ENCODE results near the gene ASB16.
A peak's percentile ranks its signal among the peaks of the same experiment; 100 is the strongest.

ASB16 gene

DNA sequence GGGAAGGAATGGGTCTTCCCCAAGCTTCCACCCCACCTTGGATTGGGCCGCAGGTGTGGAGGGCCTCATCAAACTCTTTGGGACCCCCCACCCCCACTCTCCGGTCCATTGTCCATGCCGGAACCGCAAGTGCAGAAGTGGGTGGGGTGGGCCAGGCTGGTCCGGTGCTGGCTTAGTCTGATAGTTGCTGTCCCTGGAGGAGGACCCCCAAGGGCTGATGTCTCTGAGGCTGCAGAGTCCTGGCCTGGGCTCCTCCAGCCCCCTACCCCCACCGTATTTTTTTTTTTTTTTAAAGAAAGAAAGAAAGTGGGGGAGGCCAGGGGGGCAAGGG lies 36.3 kb downstream of the ASB16 start:
- no peak for DNase-seq (ENCODE audit: low read depth in 2 of 3, low spot score in 2 of 3)

DNA sequence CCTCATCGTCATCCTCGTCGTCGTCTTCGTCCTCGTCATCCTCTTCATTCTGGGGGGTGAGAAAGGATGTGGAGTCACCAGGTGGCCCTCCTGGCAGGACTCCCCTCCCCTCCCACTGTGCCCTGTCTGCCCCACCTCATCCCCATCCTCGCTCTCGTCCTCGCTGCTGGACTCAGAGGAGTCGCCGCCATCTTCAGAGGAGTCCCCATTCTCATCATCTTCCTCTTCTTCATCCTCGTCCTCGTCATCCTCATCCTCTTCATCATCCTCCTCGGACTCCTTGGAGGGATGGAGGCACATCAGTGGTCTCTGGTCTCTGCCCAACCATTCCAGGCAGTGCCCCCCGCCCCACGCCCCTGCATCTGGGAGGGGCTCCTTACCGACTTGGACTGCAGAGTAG lies 36.8 kb downstream of the ASB16 start:
- no peak for DNase-seq (ENCODE audit: low read depth in 2 of 3, low spot score in 2 of 3)

DNA sequence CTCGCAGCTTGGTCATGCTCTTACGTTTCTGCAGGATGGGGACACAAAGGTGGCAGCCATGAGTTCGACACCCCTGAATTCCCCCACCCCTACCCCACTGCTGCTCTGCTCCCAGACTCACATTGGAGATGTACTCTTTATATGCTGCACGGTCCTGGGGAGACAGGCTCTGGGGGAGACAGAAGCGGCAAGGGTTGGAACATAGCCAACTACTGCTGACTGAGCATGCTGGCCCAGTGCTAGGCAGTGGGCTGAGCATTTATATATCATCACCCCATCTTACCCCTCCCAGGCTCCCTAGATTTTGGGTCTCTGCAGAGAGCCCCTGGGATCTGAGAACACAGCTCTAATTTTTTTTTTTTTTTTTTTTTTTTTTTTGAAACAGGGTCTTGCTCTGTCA lies 37.2 kb downstream of the ASB16 start:
- DNase-seq (ENCODE audit: low read depth in 2 of 3, low spot score in 2 of 3) = no peak

DNA sequence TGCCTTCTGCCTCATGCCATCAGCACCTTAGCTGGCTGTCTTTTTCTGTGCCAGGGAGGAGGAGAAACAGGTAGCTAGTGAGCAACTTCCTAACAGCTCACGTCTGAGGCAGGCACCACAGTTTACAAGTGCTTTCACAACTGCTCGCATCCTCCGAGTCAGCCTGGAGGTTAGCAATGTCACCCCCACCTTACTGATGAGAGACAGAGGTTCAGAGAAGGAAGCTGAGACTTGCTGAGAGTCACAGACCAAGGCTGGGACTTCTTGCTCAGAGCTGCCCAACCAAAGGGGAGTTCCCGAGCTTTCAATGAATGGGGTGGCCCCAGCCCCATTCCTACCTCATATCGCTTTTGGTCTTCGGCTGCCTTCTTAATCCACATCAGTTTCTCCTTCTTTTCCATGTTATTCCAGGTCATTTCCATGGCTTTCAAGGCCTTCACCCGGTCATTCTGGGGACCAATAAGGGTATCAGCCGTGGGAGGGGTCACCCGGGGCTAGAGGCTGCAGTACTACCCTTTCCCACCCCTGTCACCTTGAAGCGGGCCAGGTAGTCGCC lies 39.4 kb downstream of the ASB16 start:
- no peak for DNase-seq (ENCODE audit: low read depth in 2 of 3, low spot score in 2 of 3)

DNA sequence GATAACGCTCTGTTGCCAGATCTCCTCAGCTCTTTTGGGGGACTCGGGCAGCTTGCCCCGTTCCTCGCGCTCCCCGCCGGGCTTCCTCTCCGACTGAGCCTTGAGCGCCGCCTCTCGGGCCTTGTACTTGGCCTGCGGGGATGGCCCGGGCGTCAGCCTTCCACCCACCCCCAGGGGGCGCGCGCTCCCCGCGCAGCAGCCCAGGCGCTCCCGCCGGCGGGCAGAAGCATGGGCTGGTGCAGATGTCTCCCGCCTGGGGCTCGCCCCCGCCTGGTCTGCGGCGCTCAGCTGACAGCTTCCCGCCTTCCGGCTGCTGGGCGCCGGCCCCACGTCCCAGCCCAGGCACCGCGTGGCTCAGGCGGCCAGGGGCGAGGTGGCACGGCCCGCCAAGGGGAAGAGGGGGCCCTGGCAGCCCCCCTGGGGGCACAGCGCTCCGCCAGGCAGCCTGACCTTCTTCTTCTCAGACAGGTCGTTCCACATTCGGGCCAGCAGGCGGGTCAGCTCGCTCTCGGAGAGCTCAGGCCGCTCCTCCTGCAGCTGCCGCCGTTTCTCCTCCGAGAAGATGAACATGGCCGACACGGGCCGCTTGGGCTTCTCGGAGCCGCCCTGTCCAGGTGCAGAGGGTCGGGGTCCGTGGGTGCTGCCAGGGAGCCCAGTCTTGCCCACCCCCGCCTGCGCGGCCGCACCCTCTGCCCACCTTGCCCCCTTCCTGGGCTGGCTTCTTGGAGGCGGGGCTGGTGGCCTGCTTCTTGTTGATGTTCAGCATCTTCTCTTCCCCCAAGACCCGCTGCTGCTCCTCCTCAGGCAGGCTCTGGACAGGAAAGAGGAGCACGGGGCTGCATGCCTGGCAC lies 40.1 kb downstream of the ASB16 start:
- DNase-seq (ENCODE audit: low read depth in 2 of 3, low spot score in 2 of 3) = peak; percentile 81 to 91 (median 84)

DNA sequence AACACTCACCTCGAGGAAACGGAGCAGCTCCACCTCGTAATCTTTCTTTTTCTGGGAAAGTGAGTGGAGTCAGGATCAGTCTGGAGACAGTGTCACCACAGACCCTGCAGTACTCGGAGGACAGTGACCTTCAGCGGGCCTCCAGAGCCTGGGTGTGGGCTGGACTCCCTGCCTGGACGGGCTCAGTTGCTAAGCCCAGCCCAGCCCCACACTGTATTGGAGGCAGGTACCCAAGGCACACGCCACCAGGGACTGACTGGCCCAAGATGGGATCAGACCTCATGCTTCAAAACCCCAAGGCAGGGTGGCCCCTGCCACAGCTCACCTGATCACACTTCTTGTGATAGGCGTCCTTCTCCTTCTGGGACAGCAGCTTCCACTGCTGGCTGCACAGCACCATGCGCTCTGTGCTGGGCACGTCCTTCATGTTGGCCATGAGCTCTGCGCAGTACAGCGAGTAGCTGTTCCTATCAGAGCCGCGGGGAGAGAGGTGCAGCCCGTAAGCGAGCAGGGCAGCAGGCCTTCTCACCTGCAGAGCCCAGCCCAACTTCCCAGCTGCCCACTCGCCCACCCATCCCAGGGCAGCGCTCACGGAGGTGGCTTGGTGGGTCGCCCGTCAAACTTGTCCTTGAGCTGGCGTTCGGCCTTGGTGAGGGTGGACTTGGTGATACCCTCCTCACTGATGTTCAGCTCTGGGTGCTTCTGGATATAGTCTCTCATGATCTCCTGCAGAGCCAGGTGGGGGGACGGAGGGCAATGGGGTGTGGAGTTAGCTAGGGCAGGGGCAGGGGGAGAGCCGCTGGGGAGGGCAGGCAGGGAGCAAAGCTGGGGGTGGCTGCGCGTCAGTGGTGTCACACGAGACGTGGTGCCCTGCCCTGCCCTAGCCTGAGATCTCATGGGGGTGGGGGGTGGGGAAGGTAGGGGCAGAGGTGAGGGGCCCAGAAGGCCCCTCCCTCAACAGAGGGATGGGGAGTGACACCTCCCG lies 41.1 kb downstream of the ASB16 start:
- no peak for DNase-seq (ENCODE audit: low read depth in 2 of 3, low spot score in 2 of 3)

DNA sequence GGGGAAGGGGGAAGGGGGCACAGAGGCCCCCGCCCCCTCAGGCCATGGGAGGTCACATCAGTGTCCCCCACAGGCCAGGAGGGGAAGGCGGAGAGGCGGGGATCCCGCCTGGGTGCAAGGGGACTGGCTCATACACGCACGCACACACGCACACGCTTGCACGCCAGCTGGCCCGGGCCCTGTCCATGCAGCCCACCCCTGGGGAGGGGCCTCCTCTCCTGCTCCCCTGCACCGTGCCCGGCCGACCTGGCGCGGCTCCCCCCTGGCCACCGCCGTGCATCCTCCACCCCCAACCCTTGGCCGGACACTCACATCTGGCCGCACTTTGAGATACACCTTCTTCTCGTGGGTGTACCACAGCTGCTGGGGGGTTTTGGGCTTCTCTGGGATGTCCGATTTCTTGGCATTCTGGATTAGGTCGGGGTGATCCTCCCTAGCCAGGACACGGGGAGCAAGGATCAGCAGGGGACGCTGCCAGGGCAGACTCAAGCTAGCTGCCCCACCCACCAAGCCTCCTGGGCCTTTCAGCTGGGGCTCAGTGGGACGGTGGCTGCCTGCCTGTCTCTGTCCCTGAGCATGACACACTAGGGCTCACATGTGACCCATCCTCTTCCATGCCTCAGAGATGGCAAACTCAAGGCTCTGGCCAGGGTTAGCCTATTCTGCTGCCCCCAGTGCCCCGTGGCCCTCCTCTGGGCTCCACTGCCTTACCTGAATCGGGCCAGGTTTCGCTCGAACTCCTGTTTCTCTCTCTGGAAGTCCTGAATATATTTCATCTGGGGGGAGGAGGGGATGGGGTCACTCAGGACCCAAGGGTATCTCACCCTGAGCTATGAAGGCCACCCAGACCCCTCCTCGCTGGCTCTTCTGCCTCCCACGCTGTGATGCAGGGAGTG lies 42.3 kb downstream of the ASB16 start:
- no peak for DNase-seq (ENCODE audit: low read depth in 2 of 3, low spot score in 2 of 3)

DNA sequence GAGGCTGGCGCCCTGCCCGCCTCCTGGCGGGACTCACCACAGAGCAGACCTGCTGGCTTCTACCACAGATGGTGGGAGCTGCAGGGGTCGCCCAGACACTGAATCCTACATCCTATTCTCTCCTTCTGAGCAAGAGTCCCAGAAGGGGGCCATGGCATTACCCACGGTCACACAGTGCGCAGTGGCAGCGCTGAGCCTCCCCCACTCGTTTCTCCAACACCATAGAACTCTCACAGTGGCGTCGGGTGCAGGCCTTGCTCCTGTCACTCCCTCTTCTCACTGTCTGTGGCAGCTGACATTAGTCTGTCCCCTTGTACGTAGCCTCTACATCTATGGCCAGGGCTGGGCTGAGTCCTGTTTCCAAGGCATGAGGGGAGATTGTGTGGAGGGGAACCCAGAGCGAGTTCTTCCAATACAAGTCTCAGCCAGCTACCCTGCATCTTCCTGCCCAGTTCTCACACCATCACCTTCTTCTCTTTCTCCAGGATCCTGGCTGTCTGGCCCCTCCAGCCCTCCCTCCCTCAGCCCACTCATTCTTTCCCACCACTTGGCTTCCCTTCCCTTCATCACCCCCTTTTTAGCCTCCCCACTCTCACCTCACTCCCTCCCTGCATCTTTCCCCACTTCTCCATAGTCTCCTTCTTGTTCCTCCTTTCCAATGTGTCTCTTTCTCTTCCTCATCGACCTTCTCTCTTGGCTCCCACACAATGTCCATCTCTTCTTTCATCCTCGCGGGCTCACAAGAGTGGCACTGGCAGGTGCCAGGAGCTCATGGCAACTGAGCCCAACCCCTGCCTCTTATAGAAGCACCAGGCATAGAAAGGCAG lies 43.1 kb downstream of the ASB16 start:
- no peak for DNase-seq (ENCODE audit: low read depth in 2 of 3, low spot score in 2 of 3)

DNA sequence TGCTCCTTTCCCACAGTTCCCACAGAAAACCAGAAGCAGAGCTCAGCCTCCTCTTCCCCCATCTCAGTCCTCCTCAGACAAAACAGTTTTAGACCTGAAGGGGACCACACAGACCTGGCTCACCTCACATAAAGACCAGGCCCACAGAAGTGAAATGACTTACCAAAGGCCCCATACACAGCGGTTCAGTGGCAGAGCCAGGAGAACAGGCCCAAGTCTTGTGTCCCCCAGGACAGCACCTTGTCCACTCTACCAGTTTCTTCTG lies 43.7 kb downstream of the ASB16 start:
- no peak for DNase-seq (ENCODE audit: low read depth in 2 of 3, low spot score in 2 of 3)

DNA sequence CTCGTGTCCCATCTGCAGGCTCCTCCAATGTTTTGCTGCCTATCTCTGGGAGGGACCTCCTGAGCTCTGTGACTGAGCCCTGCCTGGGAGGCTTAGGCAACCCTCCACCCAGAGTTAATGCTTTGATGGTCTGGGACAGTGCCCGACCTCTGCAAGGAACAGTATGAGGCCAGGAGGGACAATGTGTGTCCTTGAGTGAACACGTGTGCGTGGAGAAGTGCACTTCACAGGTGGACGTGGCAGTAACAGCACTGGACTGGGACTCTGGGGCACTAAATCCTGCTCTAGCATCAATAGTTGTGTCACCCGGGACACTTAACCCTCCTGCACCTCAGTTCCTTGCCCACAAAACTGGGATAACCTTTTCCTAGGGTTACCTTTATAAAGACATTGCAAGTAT lies 44.4 kb downstream of the ASB16 start:
- no peak for DNase-seq (ENCODE audit: low read depth in 2 of 3, low spot score in 2 of 3)

DNA sequence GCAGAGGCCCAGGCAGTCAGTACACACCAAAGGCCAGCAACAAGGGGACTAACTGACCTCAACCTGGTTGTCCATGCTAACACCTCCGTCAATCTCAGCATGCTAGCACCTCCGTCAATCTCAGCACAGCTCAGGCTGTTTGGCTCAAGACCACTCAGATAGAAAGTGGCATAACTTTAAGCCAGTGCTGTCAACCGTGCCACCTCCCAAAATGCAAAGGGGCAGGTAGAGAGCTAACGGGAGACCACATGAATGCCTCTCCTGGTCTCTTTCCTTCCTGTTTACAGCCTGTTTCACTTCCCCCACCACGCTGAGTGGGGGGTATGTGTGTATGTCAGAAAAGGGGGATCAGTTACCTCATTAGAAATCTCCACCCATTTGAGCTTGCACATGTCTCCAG lies 45.7 kb downstream of the ASB16 start:
- no peak for DNase-seq (ENCODE audit: low read depth in 2 of 3, low spot score in 2 of 3)

DNA sequence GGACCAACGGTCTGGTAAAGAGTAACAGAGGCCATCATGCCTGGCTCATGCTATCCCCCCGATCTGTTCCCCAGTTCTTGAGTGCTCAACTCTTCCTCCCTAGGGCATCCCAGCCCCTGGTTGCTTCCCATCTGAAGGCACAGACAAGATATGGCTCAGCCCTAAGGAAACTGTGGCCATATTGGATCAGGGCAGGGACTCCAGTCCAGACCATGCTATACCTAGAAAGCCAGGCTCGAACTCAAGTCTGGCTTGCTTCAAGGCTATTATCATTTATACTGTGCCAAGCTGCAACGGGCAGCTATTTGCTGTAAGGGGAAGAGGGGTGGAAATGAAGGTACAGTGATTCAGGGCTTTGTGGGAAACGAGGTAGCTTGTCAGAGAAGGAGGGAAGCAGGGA lies 46.2 kb downstream of the ASB16 start:
- no peak for DNase-seq (ENCODE audit: low read depth in 2 of 3, low spot score in 2 of 3)

DNA sequence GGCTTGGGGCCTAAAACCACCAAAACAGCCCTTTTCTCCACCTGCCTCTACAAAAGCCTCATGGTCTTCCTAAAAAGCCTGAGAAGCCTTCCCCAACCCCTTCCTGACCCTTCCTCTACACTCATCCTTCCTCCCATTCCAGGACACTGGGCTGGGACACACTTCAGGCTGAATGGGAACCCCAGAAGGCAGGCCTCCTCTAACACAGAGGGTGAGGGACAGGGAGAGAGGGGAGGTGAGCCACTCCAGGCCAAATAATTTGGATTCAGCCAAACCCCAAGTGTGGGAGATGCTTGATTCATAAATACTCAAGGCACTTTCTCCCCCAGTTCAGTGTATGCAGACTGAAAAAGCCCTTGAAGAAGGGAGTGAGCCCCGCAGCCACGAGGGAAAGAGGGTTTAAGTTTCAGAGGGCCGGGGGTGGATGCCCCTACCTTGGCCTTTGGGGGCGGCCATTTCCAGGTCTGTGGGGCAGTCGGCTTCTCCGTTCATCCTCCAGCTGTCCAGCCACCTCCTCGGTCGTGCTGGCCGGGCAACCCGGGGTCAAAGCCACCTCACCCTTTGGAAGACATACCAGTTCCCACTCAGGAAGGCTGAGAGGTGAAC lies 47.3 kb downstream of the ASB16 start:
- no peak for DNase-seq (ENCODE audit: low read depth in 2 of 3, low spot score in 2 of 3)

DNA sequence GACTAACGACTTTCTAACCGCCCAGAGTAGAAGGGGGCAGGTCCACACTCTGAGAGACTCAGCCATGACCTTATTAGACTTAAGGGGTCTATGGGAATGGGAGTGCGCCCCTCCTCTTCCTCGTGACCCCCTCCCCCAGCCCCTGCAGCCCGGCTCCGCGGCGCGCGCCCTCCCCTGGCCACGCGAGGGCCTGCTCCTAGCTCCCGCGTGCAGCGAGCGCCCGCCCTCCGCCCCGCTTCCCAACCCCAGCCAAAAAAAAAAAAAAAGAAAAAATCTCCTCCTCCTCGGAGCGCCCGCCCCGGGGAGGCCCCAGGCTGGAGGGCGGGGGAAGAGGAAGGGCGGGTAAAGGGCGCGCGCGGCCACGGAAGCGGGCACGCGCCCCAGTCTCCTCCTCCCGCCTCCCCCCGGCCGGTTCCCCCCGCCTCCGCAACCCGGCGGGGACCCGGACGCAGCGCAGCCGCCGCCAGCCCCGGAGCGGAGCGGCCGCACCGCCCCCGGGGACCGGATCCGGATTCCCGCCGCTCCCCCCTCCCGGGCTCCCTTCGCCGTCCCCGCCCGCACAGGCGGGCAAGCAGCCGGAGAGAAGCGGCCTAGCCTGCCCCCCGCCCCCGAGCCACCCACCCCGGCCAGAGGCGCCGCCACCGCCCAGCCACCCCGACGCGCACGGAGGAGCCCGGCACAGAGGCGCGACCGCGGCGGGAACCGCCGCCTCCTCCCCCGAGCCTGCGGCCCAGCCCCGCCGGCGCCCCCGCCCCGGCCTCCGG lies 48.0 kb downstream of the ASB16 start:
- DNase-seq (ENCODE audit: low read depth in 2 of 3, low spot score in 2 of 3) = peak in 2 of 3 experiments; percentile 72 to 84

DNA sequence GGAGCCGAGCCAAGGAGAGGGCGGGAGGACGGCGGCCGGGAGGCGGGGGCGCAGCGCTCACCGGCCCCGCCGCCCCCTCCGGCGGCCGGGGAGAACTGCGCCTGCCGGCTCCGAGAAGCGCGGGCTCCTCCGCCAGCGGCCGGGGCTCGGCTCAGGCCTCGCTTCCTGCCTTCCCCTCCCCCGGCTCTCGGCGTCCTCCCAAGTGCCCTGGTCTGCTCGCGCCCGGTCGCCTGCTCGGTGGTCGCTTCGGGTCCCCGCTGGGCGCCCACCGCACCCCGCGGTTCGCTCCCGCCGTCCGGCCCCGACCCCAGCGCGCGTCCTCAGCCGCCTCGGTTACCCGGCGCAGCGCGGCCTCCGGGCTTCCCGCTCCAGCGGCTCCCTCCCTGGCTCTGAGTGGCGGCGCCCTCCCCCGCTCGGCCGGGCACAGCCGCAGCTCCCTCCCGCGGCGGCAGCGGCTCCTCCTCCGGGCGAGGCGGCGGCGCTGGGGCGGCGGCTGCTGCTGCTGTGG lies 48.7 kb downstream of the ASB16 start:
- peak in 2 of 3 experiments; percentile 52 to 59 for DNase-seq (ENCODE audit: low read depth in 2 of 3, low spot score in 2 of 3)

DNA sequence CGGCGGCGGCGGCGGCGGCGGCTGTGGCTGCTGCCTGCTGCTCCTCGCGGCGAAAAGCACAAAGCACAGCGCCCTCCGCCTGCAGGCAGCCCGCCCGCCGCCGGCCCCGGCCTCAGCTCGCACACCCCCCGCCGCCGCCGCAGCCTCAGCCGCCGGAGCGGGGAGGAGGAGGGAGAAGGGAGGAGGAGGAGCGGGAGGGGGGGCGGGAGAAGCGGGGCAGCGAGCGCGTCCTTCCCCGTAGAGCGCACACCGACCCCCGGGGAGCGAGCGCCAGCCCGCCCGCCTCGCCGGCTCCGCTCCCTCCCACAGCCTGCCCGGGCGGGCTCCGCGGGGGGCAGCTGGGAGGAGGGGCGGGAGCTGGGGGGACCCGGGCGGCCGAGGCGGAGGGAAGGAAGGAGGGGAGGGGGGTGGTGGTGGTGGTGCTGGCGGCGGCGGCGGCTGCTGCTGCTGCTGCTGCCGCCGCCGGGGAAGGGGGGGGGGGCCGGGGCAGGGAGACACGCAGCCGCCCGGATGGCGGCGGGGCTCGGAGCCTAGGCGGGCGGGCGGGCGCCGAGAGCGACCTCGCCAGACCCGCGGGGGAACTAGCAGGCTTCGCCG lies 49.2 kb downstream of the ASB16 start, which contains the start of gene UBTF:
TSS of gene UBTF (minus strand) at position 60 of the 597 bp plus-strand sequence. CDS start 1,446 bp downstream, outside the sequence.
- no peak for DNase-seq (ENCODE audit: low read depth in 2 of 3, low spot score in 2 of 3)

DNA sequence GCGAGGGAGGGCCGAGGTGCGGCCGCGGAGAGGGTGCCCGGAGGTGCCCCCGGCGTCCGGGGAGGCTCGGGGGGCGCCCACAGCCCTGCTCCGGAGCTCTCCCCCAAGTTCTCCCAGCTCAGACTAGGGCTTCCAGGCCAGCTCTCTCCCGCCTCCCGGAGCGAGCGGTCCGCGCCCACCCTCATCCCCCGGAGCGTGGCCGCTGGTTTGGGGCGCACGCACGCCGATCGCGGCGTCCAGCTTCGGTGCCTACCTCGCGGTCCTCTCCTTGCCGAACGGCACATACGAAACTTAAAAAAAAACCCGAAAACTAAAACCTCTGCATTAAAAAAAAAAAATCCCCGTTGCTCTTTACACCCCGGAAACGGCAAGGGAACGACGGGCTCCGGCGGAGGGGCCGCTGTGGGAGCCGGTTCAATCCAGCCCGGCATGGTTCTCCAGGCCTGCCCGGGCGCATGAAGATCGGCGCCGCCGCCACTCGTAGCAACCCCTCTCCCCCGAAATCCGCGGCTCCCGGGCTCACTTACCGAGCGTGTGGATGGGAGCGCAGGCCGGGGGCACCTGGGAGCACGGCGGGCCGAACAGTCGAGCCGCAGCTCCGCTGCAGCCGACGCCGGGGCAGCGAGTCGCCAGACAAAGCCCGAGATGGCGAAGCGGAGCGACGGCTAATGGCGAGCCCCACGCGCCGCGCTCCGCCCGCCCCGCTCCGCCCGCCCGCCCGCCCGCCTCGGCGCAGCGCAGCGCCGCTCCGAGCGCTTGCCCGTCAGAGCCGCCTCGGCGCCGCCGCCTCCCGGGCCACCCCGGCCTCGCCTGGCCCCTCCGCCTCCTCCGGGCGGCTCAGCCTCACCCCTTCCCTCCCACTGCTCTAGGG lies 49.9 kb downstream of the ASB16 start:
- no peak for DNase-seq (ENCODE audit: low read depth in 2 of 3, low spot score in 2 of 3)

Data from activated CD8-positive, alpha-beta memory T cell treated with anti-CD3 and anti-CD28 coated beads for 48 hours (primary cell).